Esophagus muscularis mucosa (tissue), 4 donors: Measurements from ENCODE around the gene THEMIS.

Source experiments
- EP300 ChIP-seq: sonication (generic); formaldehyde crosslinking; IDR thresholded peaks from one replicate; pipeline ENCODE4 v1.6.1; 2017; ENCODE audit warnings: antibody characterized with exemption
- POLR2A ChIP-seq: fragments of 450-650 bp; IDR thresholded peaks from one replicate; pipeline ENCODE4 v1.6.1; 2017; ENCODE audit warnings: antibody characterized with exemption, moderate library complexity, mild to moderate bottlenecking, low read depth
- TF ChIP-seq, protein P1 (sequence below), 3 experiments: fragments of 200-600 bp in 2 of 3; fragments of 450-650 bp in 1 of 3; sonication (generic) in 2 of 3; IDR thresholded peaks; one replicate each; pipeline ENCODE4 v1.5.1; 2017 to 2019; ENCODE audit warnings: antibody characterized with exemption in 3 of 3, mild to moderate bottlenecking in 2 of 3, moderate library complexity in 1 of 3

DNA sequence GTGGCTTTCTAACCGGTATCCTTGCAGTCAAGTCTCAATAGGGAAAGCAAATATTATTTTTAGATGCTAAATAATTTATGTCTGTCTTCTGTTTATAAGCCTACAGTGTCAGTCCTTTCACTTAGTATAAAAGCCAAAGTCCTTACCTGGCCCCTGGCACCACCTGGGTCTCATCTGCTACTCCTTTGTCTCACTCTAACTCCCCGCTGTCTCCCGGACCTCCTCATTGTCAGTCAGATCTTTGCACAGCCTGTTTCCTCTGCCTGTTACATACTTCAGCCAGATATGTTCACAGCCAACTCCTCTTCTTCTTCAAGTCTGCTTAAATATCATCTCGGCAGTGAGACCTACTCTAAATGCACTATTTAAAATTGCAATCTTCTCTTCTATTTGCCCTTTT is 84.2 kb downstream of the THEMIS start:
- TF ChIP-seq, protein P1, sequence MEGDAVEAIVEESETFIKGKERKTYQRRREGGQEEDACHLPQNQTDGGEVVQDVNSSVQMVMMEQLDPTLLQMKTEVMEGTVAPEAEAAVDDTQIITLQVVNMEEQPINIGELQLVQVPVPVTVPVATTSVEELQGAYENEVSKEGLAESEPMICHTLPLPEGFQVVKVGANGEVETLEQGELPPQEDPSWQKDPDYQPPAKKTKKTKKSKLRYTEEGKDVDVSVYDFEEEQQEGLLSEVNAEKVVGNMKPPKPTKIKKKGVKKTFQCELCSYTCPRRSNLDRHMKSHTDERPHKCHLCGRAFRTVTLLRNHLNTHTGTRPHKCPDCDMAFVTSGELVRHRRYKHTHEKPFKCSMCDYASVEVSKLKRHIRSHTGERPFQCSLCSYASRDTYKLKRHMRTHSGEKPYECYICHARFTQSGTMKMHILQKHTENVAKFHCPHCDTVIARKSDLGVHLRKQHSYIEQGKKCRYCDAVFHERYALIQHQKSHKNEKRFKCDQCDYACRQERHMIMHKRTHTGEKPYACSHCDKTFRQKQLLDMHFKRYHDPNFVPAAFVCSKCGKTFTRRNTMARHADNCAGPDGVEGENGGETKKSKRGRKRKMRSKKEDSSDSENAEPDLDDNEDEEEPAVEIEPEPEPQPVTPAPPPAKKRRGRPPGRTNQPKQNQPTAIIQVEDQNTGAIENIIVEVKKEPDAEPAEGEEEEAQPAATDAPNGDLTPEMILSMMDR (IDR thresholded peaks at IDR 0.05): no peak
- TF ChIP-seq EP300 (no peak), POLR2A (no peak)
